ENCODE results near the gene KRT79.

- TF ChIP-seq CTCF (IDR thresholded peaks at IDR 0.05; ENCODE audit: poor library complexity) (no peak), EZH2phosphoT487 (IDR thresholded peaks at IDR 0.05; ENCODE audit: low read depth, severe bottlenecking, unreplicated experiment) (no peak), EZH2 (IDR thresholded peaks at IDR 0.05; ENCODE audit: borderline replicate concordance) (no peak)
Observed at GRCh38 chr12:52796429-52796794, 37.7 kb downstream of the KRT79 start.
